A549 treated with Mapracorat at 1 μM for 4 hours (cell line): Measurements from ENCODE around the gene TMEM107. TPM values are rescaled to one million over a fixed set of nuclear protein-coding genes. Genes with fewer than 3 reads are reported as not detected.

Experiments used
- total RNA-seq: library from RNA; stranded (reverse); fragments of 200-300 nt; extraction: Qiagen RNA extraction; gene quantifications from 5 replicates; pipeline ENCODE4 v1.2.3, GENCODE V29; 2022

Gene TMEM107
- total RNA-seq: 18.8 to 22.9 TPM (median 20.7 TPM) in 5 replicates

DNA sequence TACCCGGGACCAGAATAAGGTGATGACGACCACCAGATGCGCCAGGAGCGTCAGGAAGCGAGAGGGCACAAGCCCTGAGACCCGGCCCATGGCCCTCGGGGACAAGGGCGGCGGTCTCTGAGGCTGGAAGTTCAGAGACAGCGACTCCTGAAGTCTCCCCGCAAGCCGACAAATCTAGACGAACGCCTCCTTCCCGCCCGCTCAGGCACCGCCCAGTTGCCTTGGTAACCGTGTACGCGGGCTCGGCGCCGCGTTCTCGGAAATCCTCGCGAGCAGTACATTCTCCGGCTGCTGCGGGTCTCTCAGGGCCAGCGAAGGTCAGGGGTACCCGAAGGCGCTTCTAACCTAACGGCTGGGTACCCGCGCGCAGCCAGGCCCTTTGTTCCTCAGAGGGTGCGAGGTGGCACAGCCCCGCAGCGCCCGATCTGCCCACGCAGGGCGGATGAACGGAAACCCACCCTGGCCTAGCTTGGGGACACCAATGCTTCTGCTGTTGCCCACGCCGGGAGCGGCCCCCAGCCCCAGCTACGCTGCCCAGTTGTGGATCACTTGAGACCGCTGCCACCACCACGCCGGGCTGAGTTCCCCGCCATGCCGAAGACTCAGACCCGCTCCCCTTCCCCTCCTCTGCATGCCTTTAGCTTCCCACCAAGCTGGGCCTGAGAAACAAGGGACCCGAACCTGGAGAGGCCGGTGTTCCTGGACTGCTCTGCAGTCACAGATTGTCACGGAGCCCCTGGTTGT, at the start of gene TMEM107:
Gene TMEM107, minus strand, starts transcription at position 184 of the 744 bp plus-strand sequence. Its CDS starts 94 bp downstream, at position 90.

DNA sequence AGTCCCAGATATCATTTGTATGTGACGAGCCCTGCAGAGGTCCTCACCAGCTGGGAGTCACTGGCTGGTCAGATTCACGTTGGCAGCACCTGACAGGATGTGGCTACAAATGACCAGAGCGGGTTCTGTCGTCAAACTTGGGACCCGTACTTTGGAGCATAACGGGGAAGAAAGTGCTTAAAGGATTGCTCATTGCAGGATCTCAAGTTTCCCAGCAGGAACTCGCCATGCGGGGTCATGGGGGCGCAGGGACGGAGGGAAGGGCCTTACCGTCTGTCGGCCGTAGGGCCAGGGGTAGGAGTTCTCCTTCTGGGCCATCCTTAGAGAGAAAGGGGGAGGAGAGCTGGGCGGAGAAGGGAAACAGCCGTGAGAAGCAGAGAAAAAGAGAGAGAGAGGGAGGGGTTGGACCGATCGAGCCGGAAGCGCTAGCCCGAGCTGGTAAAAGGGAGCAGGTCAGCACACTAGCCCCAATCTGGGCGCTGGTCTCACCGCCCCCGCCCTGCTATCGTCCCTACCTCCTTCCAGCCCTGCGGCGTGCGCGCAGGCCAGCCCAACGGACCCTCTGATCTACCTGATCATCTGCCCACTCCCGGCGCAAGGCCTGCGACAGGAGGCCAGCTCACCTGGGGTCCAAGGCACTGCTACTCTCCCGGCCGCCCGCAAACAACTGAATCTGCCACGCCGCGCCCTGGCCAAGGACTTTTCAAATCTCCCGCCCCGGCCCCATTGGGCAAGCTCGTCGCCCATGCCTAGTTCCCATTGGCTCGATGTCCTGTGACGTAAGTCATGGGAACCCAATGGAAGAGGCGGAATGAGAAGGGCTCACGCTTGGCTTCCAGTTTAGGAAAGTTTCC, 34.0 kb upstream of the TMEM107 start, which contains the start of gene AURKB:
Gene AURKB, minus strand, starts transcription at position 669 of the 854 bp plus-strand sequence. Its CDS starts 351 bp downstream, at position 318.

DNA sequence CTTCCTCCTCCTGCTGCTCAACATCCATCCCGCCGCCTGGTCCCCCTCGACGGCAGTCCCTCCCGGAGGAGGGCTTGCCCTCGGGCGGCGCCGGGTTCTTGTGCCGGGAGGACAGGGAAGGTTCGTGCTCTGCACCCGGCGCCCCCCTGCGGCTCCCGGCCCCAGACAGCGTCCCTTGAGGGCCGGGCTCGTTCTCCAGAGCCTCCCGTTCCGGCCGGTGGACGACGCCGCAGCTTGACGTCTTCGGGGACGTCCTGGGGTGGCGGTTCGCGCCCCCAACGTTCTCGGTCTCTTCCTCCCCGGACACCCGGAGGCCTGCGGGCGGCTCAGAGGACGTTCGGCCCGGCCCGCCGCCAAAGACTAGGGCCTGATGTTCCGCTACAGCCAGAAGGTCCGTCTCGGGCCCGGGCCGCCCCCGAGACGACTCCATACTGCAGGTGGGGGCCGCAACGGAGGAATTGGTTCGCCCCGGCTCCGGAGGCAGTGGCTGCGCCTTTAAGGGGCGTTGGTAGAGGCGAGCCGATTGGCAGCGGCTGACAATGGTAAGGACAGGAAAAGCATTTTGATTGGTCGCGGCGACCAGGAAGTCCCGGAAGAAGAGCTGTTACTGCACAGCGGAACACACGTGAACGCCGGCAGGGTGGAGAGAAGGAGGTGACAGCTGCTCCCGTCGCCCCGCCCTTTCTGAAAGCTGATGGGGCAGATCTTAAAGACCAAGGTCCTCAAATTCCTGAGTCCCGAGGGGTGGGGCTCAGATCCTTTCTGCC, 13.7 kb upstream of the TMEM107 start, which contains the start of gene BORCS6:
Gene BORCS6, minus strand, starts transcription at position 470 of the 767 bp plus-strand sequence. Its CDS starts 40 bp downstream, at position 430.

DNA sequence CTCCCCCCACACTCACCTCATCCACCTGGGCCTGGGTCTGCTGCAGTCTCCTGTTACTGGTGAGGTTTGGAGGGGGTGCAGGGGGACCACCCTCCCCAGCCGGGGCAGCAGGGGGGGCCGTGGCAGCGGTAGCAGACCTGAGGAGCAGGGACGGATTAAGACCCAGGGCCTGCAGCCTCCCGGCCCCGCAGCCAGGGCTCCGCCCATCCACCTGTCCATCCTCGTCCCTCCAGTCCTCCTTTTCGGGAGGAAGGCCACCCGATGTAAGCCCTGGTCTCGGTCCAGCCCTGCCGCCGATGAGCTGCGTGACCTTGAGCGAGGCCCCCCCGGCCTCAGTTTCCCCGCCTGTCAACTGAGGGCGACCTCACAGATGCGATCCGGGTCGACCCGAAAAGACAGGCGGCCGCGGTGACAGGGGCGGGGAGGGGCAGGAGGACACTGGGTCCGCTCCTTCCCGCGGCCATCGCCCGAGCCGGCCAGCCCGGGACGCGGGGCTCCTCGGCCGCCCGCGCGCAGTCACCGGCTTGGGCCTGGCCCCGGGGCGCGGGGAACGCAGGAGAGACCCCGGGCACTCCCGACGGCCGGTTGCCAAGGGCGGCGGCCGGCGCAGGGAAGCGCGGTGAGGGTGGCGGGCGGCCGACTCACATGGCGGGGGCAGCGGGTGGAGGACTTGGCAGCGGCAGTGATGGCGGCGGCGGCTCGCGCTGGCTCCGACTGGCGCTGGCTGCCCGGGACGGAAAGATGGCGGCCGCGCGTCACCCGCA, 13.8 kb downstream of the TMEM107 start, which contains the start of gene VAMP2:
Gene VAMP2, minus strand, starts transcription at position 716 of the 764 bp plus-strand sequence. Its CDS starts 69 bp downstream, at position 647.

DNA sequence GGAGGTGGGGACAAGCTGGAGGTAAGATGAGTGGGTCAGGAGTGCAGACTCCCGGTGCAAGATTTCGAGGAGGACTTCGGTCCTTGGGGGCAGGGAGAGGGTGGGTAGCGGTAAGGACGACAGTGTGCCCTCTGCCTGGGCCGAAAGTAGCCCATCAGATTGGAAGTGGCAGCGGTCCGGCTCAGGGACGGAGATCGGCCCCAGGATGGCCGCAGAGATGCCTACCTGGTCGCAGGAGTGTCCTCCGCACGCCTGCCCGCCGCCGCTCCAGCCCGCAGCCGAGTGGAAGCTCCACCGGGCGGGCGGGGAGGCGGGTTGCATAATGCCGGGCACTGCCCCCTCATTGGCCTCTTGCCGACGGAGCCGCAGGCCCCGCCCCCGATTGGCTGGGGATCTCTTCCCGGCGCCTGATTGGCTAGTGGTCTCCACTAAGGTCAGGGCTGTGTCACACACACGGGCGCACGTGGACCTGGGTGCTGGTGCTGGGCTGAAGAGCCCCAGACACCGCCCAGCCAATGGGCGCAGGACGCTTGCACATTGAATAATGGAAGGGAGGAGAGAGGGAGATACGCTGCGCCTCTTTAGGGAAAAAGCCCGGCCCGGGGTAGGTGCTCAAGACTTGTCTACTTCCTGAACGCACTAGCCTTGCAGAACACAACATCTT, 23.9 kb downstream of the TMEM107 start, which contains the start of gene PER1:
Gene PER1, minus strand, starts transcription at position 293 of the 664 bp plus-strand sequence. CDS start 1,698 bp downstream, outside the sequence.

DNA sequence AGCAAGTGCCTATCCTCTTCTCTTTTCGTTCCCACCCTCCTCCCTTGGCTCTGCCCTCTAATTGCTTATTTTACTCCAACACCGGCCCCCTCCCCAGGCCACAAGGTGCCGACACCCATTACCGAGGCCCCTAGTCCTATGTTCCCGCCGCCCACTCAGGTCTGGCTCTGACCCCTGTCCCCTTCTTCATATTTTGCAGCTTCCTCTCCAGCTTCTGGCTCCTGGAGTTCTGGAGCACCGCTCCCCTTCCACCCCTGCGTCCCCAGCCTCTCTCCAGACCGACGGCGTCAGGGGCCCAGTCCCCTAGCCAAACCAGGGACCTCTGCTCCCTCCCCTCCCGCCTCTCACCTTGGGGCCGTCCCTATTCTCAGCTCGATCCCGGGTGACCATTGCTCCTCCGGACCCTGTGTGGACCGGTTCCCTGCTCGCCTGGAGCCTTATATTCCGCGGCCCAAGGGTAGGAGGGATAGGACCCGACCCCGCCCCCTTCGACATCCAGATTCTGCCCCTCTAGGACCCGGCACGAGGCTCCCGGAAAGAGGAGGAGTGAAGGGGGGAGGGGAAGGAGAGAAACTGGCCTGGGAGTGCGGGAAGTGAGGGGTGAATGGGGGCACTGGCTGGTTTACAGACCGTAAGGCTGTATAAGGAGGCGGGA, 52.4 kb downstream of the TMEM107 start, which contains the start of gene HES7:
Gene HES7, minus strand, starts transcription at position 412 of the 655 bp plus-strand sequence. Its CDS starts 22 bp downstream, at position 390.

Other genes starting within 250 kb of the TMEM107 start
- 1.7 to 3.9 TPM (median 2.6 TPM) in 5 replicates for gene KCNAB3, start 246.5 kb downstream of the TMEM107 start, total RNA-seq
- 294 to 356 TPM (median 306 TPM) in 5 replicates for gene TRAPPC1, start 244.4 kb downstream of the TMEM107 start, total RNA-seq
- 37.3 to 47.1 TPM (median 40.3 TPM) in 5 replicates for gene CNTROB, start 244.2 kb downstream of the TMEM107 start, total RNA-seq
- 0.05 to 0.39 TPM (median 0.36 TPM) in 4 of 5 replicates, not detected in the other for gene GUCY2D, start 173.8 kb downstream of the TMEM107 start, total RNA-seq
- 0.09 to 0.20 TPM (median 0.18 TPM) in 5 replicates for gene ALOX15B, start 137.3 kb downstream of the TMEM107 start, total RNA-seq
- gene ALOX12B, start 88.7 kb downstream of the TMEM107 start, total RNA-seq: 1.1 to 2.3 TPM (median 1.8 TPM) in 5 replicates
- gene ALOXE3, start 57.9 kb downstream of the TMEM107 start, total RNA-seq: 6.5 to 9.5 TPM (median 6.9 TPM) in 5 replicates
- gene HES7, start 52.3 kb downstream of the TMEM107 start, total RNA-seq: 1.8 to 6.1 TPM (median 5.3 TPM) in 5 replicates
- 51.7 to 60.6 TPM (median 55.9 TPM) in 5 replicates for gene PER1, start 24.0 kb downstream of the TMEM107 start, total RNA-seq
- gene VAMP2, start 13.4 kb downstream of the TMEM107 start, total RNA-seq: 26.5 to 31.9 TPM (median 31.1 TPM) in 5 replicates
- 4.8 to 8.8 TPM (median 8.2 TPM) in 5 replicates for gene BORCS6, start 13.8 kb upstream of the TMEM107 start, total RNA-seq
- gene AURKB, start 34.2 kb upstream of the TMEM107 start, total RNA-seq: 142 to 164 TPM (median 153 TPM) in 5 replicates
- 13.7 to 20.1 TPM (median 16.4 TPM) in 5 replicates for gene CTC1, start 71.7 kb upstream of the TMEM107 start, total RNA-seq
- 39.8 to 50.2 TPM (median 45.6 TPM) in 5 replicates for gene PFAS, start 72.9 kb upstream of the TMEM107 start, total RNA-seq
- 35.4 to 45.9 TPM (median 43.4 TPM) in 5 replicates for gene RANGRF, start 112.3 kb upstream of the TMEM107 start, total RNA-seq
- 5.5 to 8.5 TPM (median 7.0 TPM) in 5 replicates for gene SLC25A35, start 119.0 kb upstream of the TMEM107 start, total RNA-seq
- not detected in 5 replicates for gene ARHGEF15, start 133.9 kb upstream of the TMEM107 start, total RNA-seq
- not detected in 5 replicates for gene ODF4, start 163.5 kb upstream of the TMEM107 start, total RNA-seq
- gene RPL26, start 206.8 kb upstream of the TMEM107 start, total RNA-seq: 3,436 to 4,705 TPM (median 3,603 TPM) in 5 replicates
- gene RNF222, start 221.4 kb upstream of the TMEM107 start, total RNA-seq: not detected in 5 replicates